ENCODE results near the gene HPS5. TPM values are rescaled to one million over a fixed set of nuclear protein-coding genes. Genes with fewer than 3 reads are reported as not detected.

HPS5 gene
- total and polyA plus RNA-seq, 2 donors (not counting 3 experiments of a cell fraction or from before 2014, with no cell fraction given), result 4.7 to 14.1 TPM

- ChIA-PET CTCF (interaction anchor here (1.1 to 2.6 kb wide), 3 partner anchors 9 to 69 kb away, joined by 3 to 10 read pairs (median 6); no protein-coding TSS in a partner anchor), POLR2A (interaction anchor here (0.6 to 1.3 kb wide), 3 partner anchors 9 to 22 kb away, joined by 3 to 5 read pairs (median 4); partner anchors contain the start of gene HPS5)
- Histone ChIP-seq H3K9me1 (replicated peaks; ENCODE audit: control insufficient read depth, extremely low read depth, insufficient read depth, low read length) (no peaks in the 10 kb centered on the region), H2AFZ (ENCODE audit: low read depth, low read length) (no peak overlapping the region), H3K36me3 (ENCODE audit: control insufficient read depth in 2 of 2, extremely low read depth in 1 of 2, insufficient read depth in 2 of 2, low read length in 2 of 2) (peaks cover 0 to 7% of the 10 kb centered on the region in 2 experiments), H3K27me3 (ENCODE audit: control insufficient read depth in 2 of 2, insufficient read depth in 2 of 2, low read length in 2 of 2) (no peaks in the 10 kb centered on the region), H3K4me1 (ENCODE audit: control insufficient read depth, extremely low read depth, insufficient read depth, low read length) (no peaks in the 10 kb centered on the region), H3K27ac (ENCODE audit: insufficient read depth, low read depth, low read length) (no peak overlapping the region), H4K20me1 (replicated peaks; ENCODE audit: control insufficient read depth, extremely low read depth, insufficient read depth, low read length) (no peaks in the 10 kb centered on the region), H3K4me3 (replicated peaks in 1 of 3; ENCODE audit: insufficient read depth in 1 of 3, low read depth in 1 of 3, low read length in 3 of 3) (no peak overlapping the region), H3K9me3 (replicated peaks; ENCODE audit: control insufficient read depth, insufficient read depth, low read length) (no peaks in the 10 kb centered on the region), H3K4me2 (ENCODE audit: insufficient read depth, low read length) (no peak overlapping the region), H3K9ac (replicated peaks; ENCODE audit: extremely low read depth, insufficient read depth, low read length) (no peak overlapping the region), H3K79me2 (ENCODE audit: control insufficient read depth, insufficient read depth, low read length) (peaks cover 2% of the 10 kb centered on the region)
- intact Hi-C loops (cut with micrococcal nuclease), result no loop called here
- DNase-seq (ENCODE audit: low read depth, low spot score), result peak; percentile 22
- FAIRE-seq, result no peak
- BruUV-seq (replicated peaks), result no TSS peak
- dilution Hi-C loops (cut with MboI; ENCODE audit: extremely low pct_ligation_motif_present, low sequenced_read_pairs), result no loop called here
- TF ChIP-seq POLR2A (IDR thresholded peaks at IDR 0.05; ENCODE audit: low read depth, low read length) (no peak), FOS (IDR thresholded peaks at IDR 0.05; ENCODE audit: borderline replicate concordance, insufficient read depth, low read length) (no peak), MYC (IDR thresholded peaks at IDR 0.05; ENCODE audit: low read depth, low read length) (no peak), MAX (IDR thresholded peaks at IDR 0.05; ENCODE audit: insufficient read depth, insufficient read length) (no peak), CTCF (IDR thresholded peaks at IDR 0.05; ENCODE audit: extremely low read depth in 1 of 2, insufficient read depth in 1 of 2, low read depth in 1 of 2, low read length in 2 of 2) (no peak), POLR2AphosphoS5 (IDR thresholded peaks at IDR 0.05; ENCODE audit: insufficient read depth, low read depth, low read length) (no peak), EZH2 (IDR thresholded peaks at IDR 0.05; ENCODE audit: borderline replicate concordance, low read depth, low read length, severe bottlenecking) (no peak), GATA2 (IDR thresholded peaks at IDR 0.05; ENCODE audit: insufficient read depth, insufficient read length, low read depth, low read length) (no peak), JUN (IDR thresholded peaks at IDR 0.05; ENCODE audit: borderline replicate concordance, insufficient read depth, insufficient read length, low read depth) (no peak)
Measured at GRCh38 chr11:18312663-18313420, 9.1 kb downstream of the HPS5 start.

Data from endothelial cell of umbilical vein (primary cell).